Activated naive CD8-positive, alpha-beta T cell treated with anti-CD3 and anti-CD28 coated beads, Interleukin-2, amount 10 ng/mL, durations not matched to agents 7 days and 5 days (primary cell): ENCODE data around the gene PLAC1. TPM values are rescaled to one million over a fixed set of nuclear protein-coding genes. Genes with fewer than 3 reads are reported as not detected.

Experiments used
- ATAC-seq: fragments of 150-1000 bp; cut with Tn5 transposase; one replicate; pipeline ENCODE4 v1.10.0; 2021; ENCODE audit warnings: low read depth, moderate library complexity
- POLR2A ChIA-PET: fragments of 350-600 bp; sonication (Branson Sonifier 250); formaldehyde crosslinking; loops from one replicate; lab custom pipeline; 2021; ENCODE audit warnings: antibody characterized with exemption; lab: Charles Lee
- DNase-seq: peaks from one replicate; pipeline ENCODE4 v3.0.0; 2021
- H3K27ac Mint-ChIP-seq: one replicate; pipeline ENCODE4 v1.8.0; 2022; ENCODE audit warnings: mild to moderate bottlenecking, mixed read lengths
- H3K27me3 Mint-ChIP-seq: one replicate; pipeline ENCODE4 v1.8.0; 2022; ENCODE audit warnings: mild to moderate bottlenecking, moderate library complexity, mixed read lengths
- H3K36me3 Mint-ChIP-seq: one replicate; pipeline ENCODE4 v1.8.0; 2021; ENCODE audit warnings: mild to moderate bottlenecking, mixed read lengths
- H3K4me1 Mint-ChIP-seq: one replicate; pipeline ENCODE4 v1.8.0; 2021; ENCODE audit warnings: mixed read lengths
- H3K4me3 Mint-ChIP-seq: one replicate; pipeline ENCODE4 v1.8.0; 2022; ENCODE audit warnings: mild to moderate bottlenecking, moderate library complexity, mixed read lengths
- H3K9me3 Mint-ChIP-seq: one replicate; pipeline ENCODE4 v1.8.0; 2021; ENCODE audit warnings: mixed read lengths
- total RNA-seq, 2 experiments: library from RNA; stranded (reverse); gene quantifications; one replicate each; pipeline ENCODE4 v1.2.3, GENCODE V29; 2021

The PLAC1 gene
- total RNA-seq, 2 experiments from 2014 or later: not detected

GRCh38 chrX:134683351-134684005 lies 25.2 kb upstream of the PLAC1 start:
- no peak overlapping the region for H3K4me3 Mint-ChIP-seq
- no peaks in the 10 kb centered on the region for H3K9me3 Mint-ChIP-seq
- no peak overlapping the region for H3K27ac Mint-ChIP-seq
- no peak for ATAC-seq
- no peaks in the 10 kb centered on the region for H3K36me3 Mint-ChIP-seq
- POLR2A ChIA-PET: no interaction called here
- H3K27me3 Mint-ChIP-seq: peaks cover 2% of the 10 kb centered on the region
- no peak for DNase-seq
- peaks cover 2% of the 10 kb centered on the region for H3K4me1 Mint-ChIP-seq

- DNase-seq (no peak), ATAC-seq (no peak)
- POLR2A ChIA-PET: no interaction called here
- Mint-ChIP-seq H3K4me3 (no peak overlapping the region), H3K9me3 (no peaks in the 10 kb centered on the region), H3K36me3 (no peaks in the 10 kb centered on the region), H3K4me1 (peaks cover 2% of the 10 kb centered on the region), H3K27ac (no peak overlapping the region), H3K27me3 (peaks cover 2% of the 10 kb centered on the region)
Measured at GRCh38 chrX:134682081-134682480, 23.8 kb upstream of the PLAC1 start.

GRCh38 chrX:134679644-134680043 lies 21.4 kb upstream of the PLAC1 start:
- Mint-ChIP-seq H3K27ac (no peak overlapping the region), H3K36me3 (no peaks in the 10 kb centered on the region), H3K4me3 (no peak overlapping the region), H3K9me3 (no peaks in the 10 kb centered on the region), H3K4me1 (peaks cover 2% of the 10 kb centered on the region), H3K27me3 (peaks cover 2% of the 10 kb centered on the region)
- POLR2A ChIA-PET: no interaction called here
- ATAC-seq (no peak), DNase-seq (no peak)

GRCh38 chrX:134679221-134679620 lies 20.9 kb upstream of the PLAC1 start:
- ATAC-seq (no peak), DNase-seq (no peak)
- no peaks in the 10 kb centered on the region for H3K36me3 Mint-ChIP-seq
- H3K4me1 Mint-ChIP-seq: peaks cover 2% of the 10 kb centered on the region
- H3K27ac Mint-ChIP-seq: no peak overlapping the region
- H3K4me3 Mint-ChIP-seq: no peak overlapping the region
- H3K27me3 Mint-ChIP-seq: peaks cover 2% of the 10 kb centered on the region
- POLR2A ChIA-PET: no interaction called here
- H3K9me3 Mint-ChIP-seq: no peaks in the 10 kb centered on the region

GRCh38 chrX:134677332-134677731 lies 19.1 kb upstream of the PLAC1 start:
- ATAC-seq (no peak), DNase-seq (no peak)
- Mint-ChIP-seq H3K27me3 (peaks cover 2% of the 10 kb centered on the region), H3K36me3 (no peaks in the 10 kb centered on the region), H3K4me1 (peaks cover 2% of the 10 kb centered on the region), H3K9me3 (no peaks in the 10 kb centered on the region), H3K4me3 (no peak overlapping the region), H3K27ac (no peak overlapping the region)
- POLR2A ChIA-PET: no interaction called here

GRCh38 chrX:134676436-134676835 lies 18.2 kb upstream of the PLAC1 start:
- Mint-ChIP-seq H3K4me3 (no peak overlapping the region), H3K36me3 (no peaks in the 10 kb centered on the region), H3K27ac (no peak overlapping the region), H3K9me3 (peaks cover 2% of the 10 kb centered on the region), H3K27me3 (peaks cover 2% of the 10 kb centered on the region), H3K4me1 (peaks cover 2% of the 10 kb centered on the region)
- no peak for DNase-seq
- POLR2A ChIA-PET: no interaction called here
- no peak for ATAC-seq

- Mint-ChIP-seq H3K9me3 (peaks cover 4% of the 10 kb centered on the region), H3K27ac (peak overlapping the region; percentile 19), H3K27me3 (no peaks in the 10 kb centered on the region), H3K36me3 (no peaks in the 10 kb centered on the region), H3K4me3 (no peak overlapping the region), H3K4me1 (peaks cover 2% of the 10 kb centered on the region)
- POLR2A ChIA-PET: no interaction called here
- DNase-seq: no peak
- no peak for ATAC-seq
Measured at GRCh38 chrX:134673123-134673522, 14.9 kb upstream of the PLAC1 start.

- POLR2A ChIA-PET: no interaction called here
- ATAC-seq (no peak), DNase-seq (no peak)
- Mint-ChIP-seq H3K36me3 (no peaks in the 10 kb centered on the region), H3K27me3 (no peaks in the 10 kb centered on the region), H3K4me3 (no peak overlapping the region), H3K27ac (no peak overlapping the region), H3K9me3 (peaks cover 4% of the 10 kb centered on the region), H3K4me1 (peaks cover 2% of the 10 kb centered on the region)
Measured at GRCh38 chrX:134672101-134672500, 13.8 kb upstream of the PLAC1 start.

GRCh38 chrX:134671294-134671693 lies 13.0 kb upstream of the PLAC1 start:
- H3K27me3 Mint-ChIP-seq: no peaks in the 10 kb centered on the region
- POLR2A ChIA-PET: no interaction called here
- no peaks in the 10 kb centered on the region for H3K36me3 Mint-ChIP-seq
- H3K9me3 Mint-ChIP-seq: peaks cover 4% of the 10 kb centered on the region
- no peak overlapping the region for H3K27ac Mint-ChIP-seq
- no peak for ATAC-seq
- H3K4me1 Mint-ChIP-seq: peaks cover 2% of the 10 kb centered on the region
- DNase-seq: no peak
- no peak overlapping the region for H3K4me3 Mint-ChIP-seq

- Mint-ChIP-seq H3K9me3 (peaks cover 4% of the 10 kb centered on the region), H3K4me3 (no peak overlapping the region), H3K36me3 (no peaks in the 10 kb centered on the region), H3K4me1 (peaks cover 2% of the 10 kb centered on the region), H3K27ac (no peak overlapping the region), H3K27me3 (no peaks in the 10 kb centered on the region)
- ATAC-seq: no peak
- POLR2A ChIA-PET: no interaction called here
- no peak for DNase-seq
Measured at GRCh38 chrX:134670134-134670924, 12.1 kb upstream of the PLAC1 start.

GRCh38 chrX:134669378-134670098 lies 11.3 kb upstream of the PLAC1 start:
- Mint-ChIP-seq H3K4me3 (no peak overlapping the region), H3K27ac (no peak overlapping the region), H3K27me3 (no peaks in the 10 kb centered on the region), H3K9me3 (peaks cover 4% of the 10 kb centered on the region), H3K4me1 (peaks cover 2% of the 10 kb centered on the region), H3K36me3 (no peaks in the 10 kb centered on the region)
- no peak for DNase-seq
- ATAC-seq: no peak
- POLR2A ChIA-PET: no interaction called here

- no peak for DNase-seq
- Mint-ChIP-seq H3K4me1 (peaks cover 1% of the 10 kb centered on the region), H3K9me3 (no peaks in the 10 kb centered on the region), H3K27ac (no peak overlapping the region), H3K36me3 (no peaks in the 10 kb centered on the region), H3K27me3 (peaks cover 10% of the 10 kb centered on the region), H3K4me3 (no peak overlapping the region)
- no peak for ATAC-seq
- POLR2A ChIA-PET: no interaction called here
Measured at GRCh38 chrX:134664202-134664601, 5.9 kb upstream of the PLAC1 start.

- POLR2A ChIA-PET: no interaction called here
- DNase-seq (no peak), ATAC-seq (no peak)
- peaks cover 1% of the 10 kb centered on the region for H3K4me1 Mint-ChIP-seq
- no peaks in the 10 kb centered on the region for H3K36me3 Mint-ChIP-seq
- no peaks in the 10 kb centered on the region for H3K9me3 Mint-ChIP-seq
- peaks cover 14% of the 10 kb centered on the region for H3K27me3 Mint-ChIP-seq
- H3K27ac Mint-ChIP-seq: no peak overlapping the region
- H3K4me3 Mint-ChIP-seq: no peak overlapping the region
Measured at GRCh38 chrX:134661295-134661694, 3.0 kb upstream of the PLAC1 start.
